Measurements from ENCODE around the gene RGS10. TPM values are rescaled to one million over a fixed set of nuclear protein-coding genes. Genes with fewer than 3 reads are reported as not detected.

RGS10 gene
- polyA plus RNA-seq, 3 donors = 57.1 to 87.2 (median 75.8) TPM

- Histone ChIP-seq H3K27ac (ENCODE audit: low read depth in 1 of 2, low read length in 2 of 2) (peak overlapping the region in 1 of 2 donors; percentile 17), H4K20me1 (ENCODE audit: insufficient read depth, low read length) (peaks cover 84% of the 10 kb centered on the region), H3K36me3 (replicated peaks in 1 of 2; ENCODE audit: control insufficient read depth in 1 of 2, insufficient read depth in 2 of 2, low read length in 2 of 2) (peaks cover 0 to 7% of the 10 kb centered on the region in 2 donors), H3K9me3 (replicated peaks in 1 of 2; ENCODE audit: control insufficient read depth in 1 of 2, insufficient read depth in 1 of 2, low read length in 2 of 2) (no peaks in the 10 kb centered on the region), H3K79me2 (ENCODE audit: insufficient read depth, low read length) (peaks cover 75% of the 10 kb centered on the region), H3K4me3 (replicated peaks in 1 of 3; ENCODE audit: low read depth in 2 of 3, low read length in 3 of 3) (peak overlapping the region in 1 of 3 experiments; percentile 21), H3K4me1 (ENCODE audit: control insufficient read depth in 1 of 2, insufficient read depth in 2 of 2, low read length in 2 of 2) (peaks cover 42 to 68% of the 10 kb centered on the region in 2 donors), H2AFZ (ENCODE audit: insufficient read depth, low read depth, low read length, poor library complexity, severe bottlenecking) (no peak overlapping the region), H3K27me3 (ENCODE audit: control insufficient read depth in 2 of 2, insufficient read depth in 2 of 2, low read length in 2 of 2) (no peaks in the 10 kb centered on the region), H3K4me2 (replicated peaks; ENCODE audit: extremely low read depth, low read length, poor library complexity, severe bottlenecking) (no peak overlapping the region), H3K9ac (ENCODE audit: insufficient read depth, low read length, poor library complexity, severe bottlenecking) (no peak overlapping the region)
- Mint-ChIP-seq H3K4me1 (peaks cover 66% of the 10 kb centered on the region), H3K4me3 (peak overlapping the region in 1 of 2 donors; percentile 65), H3K27me3 (ENCODE audit: low read depth in 3 of 3) (peaks cover 0 to 4% (median 2%) of the 10 kb centered on the region in 3 donors), H3K27ac (peak overlapping the region in 5 of 7 donors; percentile 37 to 75 (median 68)), H3K36me3 (peaks cover 14 to 20% of the 10 kb centered on the region in 2 donors), H3K9me3 (no peaks in the 10 kb centered on the region)
- 76% methylated on average over 3 of the region's 5 CpGs for WGBS (ENCODE audit: insufficient coverage)
- no peak for TF ChIP-seq CTCF (IDR thresholded peaks at IDR 0.05)
- no peak for DNase-seq
- intact Hi-C loops (cut with micrococcal nuclease) = no loop called here
Measured at GRCh38 chr10:119537953-119538630, 4.4 kb downstream of the RGS10 start.

GRCh38 chr10:119536508-119537025 is 6.0 kb downstream of the RGS10 start:
- whole genome bisulfite sequencing (ENCODE audit: insufficient coverage) = 83% methylated on average over 2 of the region's 9 CpGs
- no peak overlapping the region for H2AFZ ChIP-seq (ENCODE audit: insufficient read depth, low read depth, low read length, poor library complexity, severe bottlenecking)
- Mint-ChIP-seq H3K9me3 (no peaks in the 10 kb centered on the region), H3K27ac (peak overlapping the region in 2 of 7 donors; percentile 21 to 31), H3K4me3 (no peak overlapping the region), H3K4me1 (peaks cover 76% of the 10 kb centered on the region), H3K27me3 (ENCODE audit: low read depth in 3 of 3) (peaks cover 0 to 4% (median 2%) of the 10 kb centered on the region in 3 donors), H3K36me3 (peaks cover 14 to 20% of the 10 kb centered on the region in 2 donors)
- intact Hi-C loops (cut with micrococcal nuclease) = no loop called here
- peaks cover 0 to 7% of the 10 kb centered on the region in 2 donors for H3K36me3 ChIP-seq (replicated peaks in 1 of 2; ENCODE audit: control insufficient read depth in 1 of 2, insufficient read depth in 2 of 2, low read length in 2 of 2)
- H3K4me1 ChIP-seq (ENCODE audit: control insufficient read depth in 1 of 2, insufficient read depth in 2 of 2, low read length in 2 of 2) = peaks cover 46 to 67% of the 10 kb centered on the region in 2 donors
- no peak for DNase-seq
- no peak for TF ChIP-seq CTCF (IDR thresholded peaks at IDR 0.05)
- H4K20me1 ChIP-seq (ENCODE audit: insufficient read depth, low read length) = peaks cover 88% of the 10 kb centered on the region
- H3K4me2 ChIP-seq (replicated peaks; ENCODE audit: extremely low read depth, low read length, poor library complexity, severe bottlenecking) = no peak overlapping the region
- H3K9ac ChIP-seq (ENCODE audit: insufficient read depth, low read length, poor library complexity, severe bottlenecking) = no peak overlapping the region
- no peaks in the 10 kb centered on the region for H3K9me3 ChIP-seq (replicated peaks in 1 of 2; ENCODE audit: control insufficient read depth in 1 of 2, insufficient read depth in 1 of 2, low read length in 2 of 2)
- H3K27ac ChIP-seq (ENCODE audit: low read depth in 1 of 2, low read length in 2 of 2) = no peak overlapping the region
- H3K27me3 ChIP-seq (ENCODE audit: control insufficient read depth in 2 of 2, insufficient read depth in 2 of 2, low read length in 2 of 2) = no peaks in the 10 kb centered on the region
- peaks cover 83% of the 10 kb centered on the region for H3K79me2 ChIP-seq (ENCODE audit: insufficient read depth, low read length)
- H3K4me3 ChIP-seq (replicated peaks in 1 of 3; ENCODE audit: low read depth in 2 of 3, low read length in 3 of 3) = no peak overlapping the region
